Gastrocnemius medialis (tissue), 4 donors: Measurements from ENCODE around the gene PLCH1. TPM values are rescaled to one million over a fixed set of nuclear protein-coding genes. Genes with fewer than 3 reads are reported as not detected.

Source experiments
- ATAC-seq, 2 donors: fragments of 150-250 bp; one replicate each; pipeline ENCODE4 v1.9.1; 2016
- DNase-seq, 2 donors: peaks; one replicate each; pipeline ENCODE4 v3.0.0-alpha.2; 2019
- H3K27ac ChIP-seq, 4 donors: fragments of 200-600 bp; sonication (generic); 1 replicate in 1 of 4; 2 replicates in 3 of 4; pipeline ENCODE4 v1.5.1; 2016 to 2018; ENCODE audit warnings: mild to moderate bottlenecking in 2 of 4, moderate library complexity in 1 of 4
- H3K27me3 ChIP-seq, 3 donors: fragments of 200-600 bp; sonication (generic) in 2 of 3; 1 replicate in 1 of 3; 2 replicates in 2 of 3; pipeline versions ENCODE4 v1.5.1 to v1.6.0; 2016 to 2019; ENCODE audit warnings: mild to moderate bottlenecking in 1 of 3, moderate library complexity in 1 of 3
- H3K36me3 ChIP-seq, 2 donors: fragments of 200-600 bp; sonication (generic) in 1 of 2; one replicate each; pipeline ENCODE4 v1.5.1; 2017 to 2018
- H3K4me1 ChIP-seq, 2 donors: fragments of 200-600 bp; sonication (generic) in 1 of 2; one replicate each; pipeline ENCODE4 v1.5.1; 2016 to 2017; ENCODE audit warnings: mild to moderate bottlenecking in 2 of 2
- H3K4me3 ChIP-seq, 4 donors: fragments of 200-600 bp; sonication (generic) in 3 of 4; 1 replicate in 1 of 4; 2 replicates in 3 of 4; pipeline ENCODE4 v1.5.1; 2016 to 2019; ENCODE audit warnings: mild to moderate bottlenecking in 2 of 4
- H3K9me3 ChIP-seq, 3 donors: fragments of 200-600 bp; sonication (generic) in 2 of 3; 1 replicate in 1 of 3; 2 replicates in 2 of 3; pipeline ENCODE4 v1.5.1; 2016 to 2019
- POLR2A ChIP-seq, 2 donors: fragments of 450-650 bp; IDR thresholded peaks; one replicate each; pipeline ENCODE4 v1.6.1; 2017; ENCODE audit warnings: antibody characterized with exemption in 2 of 2, mild to moderate bottlenecking in 2 of 2, moderate library complexity in 2 of 2
- in situ Hi-C, 4 donors: fragments of 200-750 bp; cut with MboI; loops; one replicate each; pipeline versions ENCODE4 v1.15.0 to v1.8.0; 2017; ENCODE audit warnings: low sequenced_read_pairs in 4 of 4
- intact Hi-C: fragments of 100-400 bp; cut with DNase I; formaldehyde crosslinking; loops from one replicate; pipeline ENCODE4 v1.15.1; 2023; ENCODE audit warnings: low total_unique reads
- total RNA-seq, 4 donors: library from RNA; depleted of rRNA; stranded (reverse); fragments of >200 nt; gene quantifications; one replicate each; pipeline versions ENCODE4 v1.1.0 to v1.2.3, GENCODE V29; 2016
- TF ChIP-seq, protein P1 (sequence below), 5 experiments: fragments of 450-650 bp in 3 of 5; fragments of 200-600 bp in 2 of 5; sonication (generic) in 2 of 5; IDR thresholded peaks in 4 of 5; conservative IDR thresholded peaks in 1 of 5; 1 replicate in 4 of 5; 2 replicates in 1 of 5; pipeline ENCODE4 v1.5.1; 2016 to 2019; ENCODE audit warnings: antibody characterized with exemption in 5 of 5, mild to moderate bottlenecking in 3 of 5, moderate library complexity in 3 of 5

The PLCH1 gene
- total RNA-seq, 4 donors from 2014 or later, result 0.07 to 0.33 (median 0.10) TPM; not detected in 1

DNA sequence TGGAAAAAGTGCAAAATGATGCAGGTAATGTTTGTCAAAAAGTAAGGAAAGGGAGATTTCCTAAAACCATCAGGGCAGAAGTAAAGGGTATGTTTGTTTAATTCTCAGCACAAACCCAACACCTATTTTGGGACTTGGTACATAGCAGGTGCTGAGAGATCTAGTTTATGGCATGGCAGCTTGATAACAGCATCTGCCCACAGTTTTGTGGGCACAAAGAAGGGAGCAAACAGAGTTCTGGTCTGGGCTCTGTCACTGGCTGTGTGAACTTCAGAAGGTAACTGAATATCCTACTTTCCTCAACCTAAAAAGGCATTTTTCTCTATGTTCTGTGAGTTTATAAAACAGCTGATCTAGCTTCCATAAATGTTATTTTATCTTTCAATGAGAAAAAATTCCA lies 141.6 kb downstream of the PLCH1 start:
- in situ Hi-C loops (no loop called here), intact Hi-C loops (no loop called here)
- Histone ChIP-seq H3K4me1 (no peaks in the 10 kb centered on the region), H3K27me3 (no peaks in the 10 kb centered on the region), H3K27ac (no peak overlapping the region), H3K36me3 (no peaks in the 10 kb centered on the region), H3K4me3 (no peak overlapping the region), H3K9me3 (no peaks in the 10 kb centered on the region)
- ATAC-seq, result no peak
- TF ChIP-seq POLR2A (IDR thresholded peaks at IDR 0.05), result no peak
- TF ChIP-seq, protein P1, sequence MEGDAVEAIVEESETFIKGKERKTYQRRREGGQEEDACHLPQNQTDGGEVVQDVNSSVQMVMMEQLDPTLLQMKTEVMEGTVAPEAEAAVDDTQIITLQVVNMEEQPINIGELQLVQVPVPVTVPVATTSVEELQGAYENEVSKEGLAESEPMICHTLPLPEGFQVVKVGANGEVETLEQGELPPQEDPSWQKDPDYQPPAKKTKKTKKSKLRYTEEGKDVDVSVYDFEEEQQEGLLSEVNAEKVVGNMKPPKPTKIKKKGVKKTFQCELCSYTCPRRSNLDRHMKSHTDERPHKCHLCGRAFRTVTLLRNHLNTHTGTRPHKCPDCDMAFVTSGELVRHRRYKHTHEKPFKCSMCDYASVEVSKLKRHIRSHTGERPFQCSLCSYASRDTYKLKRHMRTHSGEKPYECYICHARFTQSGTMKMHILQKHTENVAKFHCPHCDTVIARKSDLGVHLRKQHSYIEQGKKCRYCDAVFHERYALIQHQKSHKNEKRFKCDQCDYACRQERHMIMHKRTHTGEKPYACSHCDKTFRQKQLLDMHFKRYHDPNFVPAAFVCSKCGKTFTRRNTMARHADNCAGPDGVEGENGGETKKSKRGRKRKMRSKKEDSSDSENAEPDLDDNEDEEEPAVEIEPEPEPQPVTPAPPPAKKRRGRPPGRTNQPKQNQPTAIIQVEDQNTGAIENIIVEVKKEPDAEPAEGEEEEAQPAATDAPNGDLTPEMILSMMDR (IDR thresholded peaks at IDR 0.05 in 4 of 5, conservative IDR thresholded peaks at IDR 0.05 in 1 of 5), result no peak
- DNase-seq, result no peak

DNA sequence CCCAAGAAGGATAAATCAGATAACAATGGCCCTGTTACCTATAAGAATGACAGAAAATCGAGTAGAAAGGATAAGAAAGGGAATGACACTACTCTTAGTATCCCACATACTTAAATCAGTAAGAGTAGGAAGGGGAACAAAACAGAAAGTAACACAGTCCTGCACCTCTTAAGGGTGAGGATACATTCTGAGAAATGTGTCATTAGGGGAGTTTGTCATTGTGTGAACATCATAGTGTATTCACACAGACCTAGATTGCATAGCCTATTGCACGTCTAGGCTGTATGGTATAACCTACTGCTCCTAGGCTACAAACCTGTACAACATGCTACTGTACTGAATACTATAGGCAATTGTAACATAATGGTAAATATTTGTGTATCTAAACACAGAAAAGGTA lies 142.6 kb downstream of the PLCH1 start:
- Histone ChIP-seq H3K4me1 (no peaks in the 10 kb centered on the region), H3K27me3 (no peaks in the 10 kb centered on the region), H3K9me3 (no peaks in the 10 kb centered on the region), H3K27ac (no peak overlapping the region), H3K36me3 (no peaks in the 10 kb centered on the region), H3K4me3 (no peak overlapping the region)
- ATAC-seq, result no peak
- in situ Hi-C loops, result no loop called here
- intact Hi-C loops, result no loop called here
- DNase-seq, result no peak
- TF ChIP-seq, protein P1 (IDR thresholded peaks at IDR 0.05 in 4 of 5, conservative IDR thresholded peaks at IDR 0.05 in 1 of 5), result no peak

DNA sequence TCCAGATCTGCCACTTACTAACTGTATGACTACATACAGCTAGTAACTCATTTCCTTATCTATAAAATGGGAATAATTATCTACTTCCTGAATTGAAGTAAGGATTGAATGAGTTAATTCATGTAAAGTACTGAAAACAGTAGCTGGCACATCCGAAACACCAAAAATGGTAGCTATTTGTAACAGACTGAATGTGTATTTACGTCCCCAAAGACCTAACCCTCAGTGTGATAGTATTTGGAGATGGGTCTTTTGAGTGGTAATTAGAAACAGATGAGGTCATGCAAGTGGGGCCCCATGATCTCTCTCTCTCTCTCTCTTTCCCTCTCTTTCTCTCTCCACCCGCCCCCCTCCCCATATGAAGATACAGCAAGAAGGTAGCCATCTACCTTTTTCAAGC lies 146.2 kb downstream of the PLCH1 start:
- intact Hi-C loops, result no loop called here
- no peak for ATAC-seq
- Histone ChIP-seq H3K9me3 (no peaks in the 10 kb centered on the region), H3K36me3 (no peaks in the 10 kb centered on the region), H3K27me3 (no peaks in the 10 kb centered on the region), H3K27ac (no peak overlapping the region), H3K4me3 (no peak overlapping the region), H3K4me1 (no peaks in the 10 kb centered on the region)
- in situ Hi-C loops, result no loop called here
- DNase-seq, result no peak
- TF ChIP-seq, protein P1 (IDR thresholded peaks at IDR 0.05 in 4 of 5, conservative IDR thresholded peaks at IDR 0.05 in 1 of 5), result no peak
- no peak for TF ChIP-seq POLR2A (IDR thresholded peaks at IDR 0.05)

DNA sequence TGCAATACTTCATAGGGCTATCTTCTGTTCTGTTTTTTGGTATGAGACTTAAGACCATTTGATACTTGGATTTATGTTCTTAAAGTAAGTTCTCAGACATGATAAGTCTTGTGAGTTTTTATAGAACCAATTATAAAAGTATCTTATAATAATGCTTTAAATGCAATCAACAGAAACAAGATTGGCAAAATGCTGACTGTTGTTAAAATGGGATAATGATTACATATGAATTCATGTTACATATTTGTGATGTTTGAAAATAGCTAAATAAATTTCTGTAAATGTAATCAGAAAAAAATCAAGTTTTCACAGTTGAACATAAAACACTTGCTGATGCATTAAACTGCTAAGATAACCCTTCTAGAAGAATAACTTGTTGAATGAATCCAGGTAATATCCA lies 148.3 kb downstream of the PLCH1 start:
- no peaks in the 10 kb centered on the region for H3K36me3 ChIP-seq
- in situ Hi-C loops (no loop called here), intact Hi-C loops (no loop called here)
- H3K4me1 ChIP-seq, result no peaks in the 10 kb centered on the region
- no peak overlapping the region for H3K27ac ChIP-seq
- no peak for TF ChIP-seq POLR2A (IDR thresholded peaks at IDR 0.05)
- TF ChIP-seq, protein P1 (IDR thresholded peaks at IDR 0.05 in 4 of 5, conservative IDR thresholded peaks at IDR 0.05 in 1 of 5), result no peak
- no peak for ATAC-seq
- H3K9me3 ChIP-seq, result no peaks in the 10 kb centered on the region
- H3K4me3 ChIP-seq, result no peak overlapping the region
- no peak for DNase-seq
- H3K27me3 ChIP-seq, result no peaks in the 10 kb centered on the region

DNA sequence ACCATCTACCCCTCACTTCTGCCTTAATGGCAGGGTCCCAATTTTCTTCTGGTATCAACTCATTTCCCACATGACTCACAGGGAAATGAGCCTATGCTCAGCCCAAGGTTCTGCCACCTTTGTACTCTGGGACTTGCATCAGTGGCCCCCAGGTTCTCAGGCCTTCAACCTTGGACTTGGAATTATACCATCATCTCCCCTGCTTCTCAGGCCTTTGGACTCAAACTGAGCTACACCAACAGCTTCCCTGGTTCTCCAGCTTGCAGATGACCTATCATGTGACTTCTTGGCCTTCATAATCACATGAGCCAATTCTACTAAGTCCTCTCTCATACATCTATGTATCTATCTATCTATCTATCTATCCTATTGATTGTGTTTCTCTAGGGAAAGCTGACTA lies 149.5 kb downstream of the PLCH1 start:
- Histone ChIP-seq H3K4me3 (no peak overlapping the region), H3K27me3 (no peaks in the 10 kb centered on the region), H3K9me3 (no peaks in the 10 kb centered on the region), H3K27ac (no peak overlapping the region), H3K36me3 (no peaks in the 10 kb centered on the region), H3K4me1 (no peaks in the 10 kb centered on the region)
- DNase-seq, result no peak
- no peak for ATAC-seq
- TF ChIP-seq, protein P1 (IDR thresholded peaks at IDR 0.05 in 4 of 5, conservative IDR thresholded peaks at IDR 0.05 in 1 of 5), result no peak
- no peak for TF ChIP-seq POLR2A (IDR thresholded peaks at IDR 0.05)
- intact Hi-C loops (no loop called here), in situ Hi-C loops (no loop called here)
